NCI-H146 treated with DMSO at 0.1 percent for 48 hours (cell line): ENCODE data around the gene SETD5.

Experiments used
- DNase-seq: peaks from one replicate; lab custom pipeline; 2025; ENCODE audit not compliant: unreplicated experiment; lab: John Stamatoyannopoulos, UW

SETD5 gene

GRCh38 chr3:9507586-9508578, 110.5 kb downstream of the SETD5 start:
- DNase-seq = no peak

- DNase-seq = no peak
These were observed 111.4 kb downstream of the SETD5 start for GRCh38 chr3:9508781-9509180.

GRCh38 chr3:9512456-9513045, 115.1 kb downstream of the SETD5 start:
- DNase-seq = no peak

GRCh38 chr3:9514306-9514705, 116.9 kb downstream of the SETD5 start:
- DNase-seq = no peak

- DNase-seq = no peak
These were observed 117.5 kb downstream of the SETD5 start for GRCh38 chr3:9514956-9515355.

- no peak for DNase-seq
These were observed 127.7 kb downstream of the SETD5 start for GRCh38 chr3:9525078-9525477.
